GM18519 (cell line): ENCODE results near the gene RDH13.

Experiments
- ATAC-seq: cut with Tn5 transposase; IDR thresholded peaks from one replicate; pipeline ENCODE4 v1.9.1; 2021; ENCODE audit warnings: mild to moderate bottlenecking, moderate library complexity; ENCODE audit not compliant: unreplicated experiment, low FRiP score

The RDH13 gene

GRCh38 chr19:55092423-55093318 lies 29.7 kb upstream of the RDH13 start:
- ATAC-seq: no peak

DNA sequence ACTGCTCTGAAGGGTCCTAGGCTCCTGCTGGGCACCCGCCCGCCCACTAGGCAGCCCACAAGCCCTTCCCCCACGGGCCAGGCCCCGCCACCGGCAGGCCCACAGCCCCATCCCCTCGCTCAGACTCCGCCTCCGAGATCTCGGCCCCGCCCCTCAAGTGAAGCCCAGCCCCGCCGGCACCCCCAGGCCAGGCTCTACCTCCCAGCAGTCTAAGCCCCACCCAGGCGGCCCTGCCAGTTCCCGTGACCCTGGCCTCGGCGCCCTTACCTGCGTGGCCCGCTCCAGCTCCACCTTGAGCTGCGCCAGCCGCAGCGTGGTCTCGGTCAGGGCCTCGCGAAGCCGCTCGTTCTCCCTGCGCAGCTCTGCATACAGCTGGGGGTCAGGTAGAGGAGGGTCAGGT lies 29.0 kb upstream of the RDH13 start:
- no peak for ATAC-seq

GRCh38 chr19:55091126-55091910 lies 28.4 kb upstream of the RDH13 start:
- no peak for ATAC-seq

DNA sequence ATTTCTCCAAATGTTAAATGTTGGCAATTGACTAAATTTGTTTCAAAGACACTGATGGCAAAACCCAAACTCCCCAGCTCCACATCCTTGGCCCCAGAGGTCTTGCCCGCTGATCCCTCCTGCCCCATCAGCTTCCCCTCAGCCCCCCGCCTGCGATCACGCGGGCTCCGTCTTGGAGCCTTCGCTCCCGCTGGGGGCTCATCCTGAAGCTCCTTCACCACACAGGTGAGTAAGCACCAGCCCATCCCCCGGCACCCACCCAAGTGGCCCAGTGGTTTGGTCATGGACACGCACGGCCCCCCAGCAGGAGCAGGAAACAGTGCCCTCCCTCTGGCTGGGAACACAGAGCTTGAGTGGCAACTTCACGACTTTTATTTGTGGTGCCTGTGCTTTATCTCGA lies 27.6 kb upstream of the RDH13 start:
- ATAC-seq: no peak

GRCh38 chr19:55089342-55089944 lies 26.5 kb upstream of the RDH13 start:
- no peak for ATAC-seq

DNA sequence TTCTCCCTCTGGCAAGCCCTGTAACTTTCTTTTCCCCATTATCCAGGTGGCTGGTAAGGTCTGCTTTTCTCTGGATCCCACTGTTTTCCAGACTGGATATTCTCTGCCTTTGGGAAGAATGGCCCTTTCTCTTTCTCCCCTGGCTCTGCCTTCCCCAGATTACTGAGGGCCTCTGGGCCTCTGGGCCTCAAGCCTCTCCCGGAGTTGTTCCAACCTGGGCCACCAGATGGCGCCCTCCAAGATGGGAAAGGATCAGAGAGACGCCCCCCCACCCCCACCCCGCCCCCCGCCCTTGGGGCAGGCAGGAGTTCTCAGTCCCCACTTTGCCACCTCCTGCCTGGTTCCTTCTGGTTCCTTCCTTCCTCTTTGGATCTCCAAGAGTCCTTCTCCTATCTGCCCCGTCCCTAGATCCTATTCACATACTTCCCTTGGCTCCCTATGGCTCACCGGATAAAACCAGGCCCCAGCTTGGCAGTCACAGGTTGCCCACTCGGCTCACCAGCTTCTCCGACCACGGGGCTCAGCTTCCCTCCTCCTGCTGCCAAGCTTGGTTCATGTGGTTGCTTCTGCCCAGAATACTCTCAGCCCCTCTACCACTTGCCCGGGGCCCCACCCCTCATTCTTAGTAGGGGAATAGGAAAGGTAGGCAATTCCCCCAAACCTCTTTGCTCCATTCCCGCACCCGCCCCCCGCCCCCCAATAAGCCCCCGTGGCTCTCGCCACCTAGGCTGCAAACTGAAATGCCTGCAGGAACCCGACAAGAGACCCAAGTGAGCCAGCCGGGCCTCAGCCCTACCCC lies 25.8 kb upstream of the RDH13 start:
- no peak for ATAC-seq

DNA sequence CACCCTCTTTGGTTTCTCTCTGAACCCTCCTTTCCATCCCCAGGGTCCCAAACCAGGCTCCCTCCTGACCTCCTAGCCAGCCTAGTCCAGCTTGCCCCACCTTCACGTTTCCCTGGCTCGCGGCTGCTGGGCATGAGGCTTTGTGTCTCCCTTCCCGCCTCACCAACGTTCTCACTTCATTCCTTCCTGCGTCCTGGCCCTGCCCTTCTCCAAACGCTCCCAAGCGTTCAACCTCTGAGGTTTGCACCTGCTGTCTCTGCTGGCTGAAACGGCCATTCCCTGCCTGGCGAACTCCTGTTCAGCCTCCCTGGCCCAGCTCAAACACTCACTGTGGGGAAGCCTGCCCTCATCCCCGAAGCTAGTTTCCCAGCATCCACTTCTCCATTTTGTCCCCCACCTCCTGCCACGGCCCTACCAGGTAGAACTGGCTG lies 25.1 kb upstream of the RDH13 start:
- no peak for ATAC-seq

- no peak for ATAC-seq
Observed at GRCh38 chr19:55087542-55087901, 24.6 kb upstream of the RDH13 start.

DNA sequence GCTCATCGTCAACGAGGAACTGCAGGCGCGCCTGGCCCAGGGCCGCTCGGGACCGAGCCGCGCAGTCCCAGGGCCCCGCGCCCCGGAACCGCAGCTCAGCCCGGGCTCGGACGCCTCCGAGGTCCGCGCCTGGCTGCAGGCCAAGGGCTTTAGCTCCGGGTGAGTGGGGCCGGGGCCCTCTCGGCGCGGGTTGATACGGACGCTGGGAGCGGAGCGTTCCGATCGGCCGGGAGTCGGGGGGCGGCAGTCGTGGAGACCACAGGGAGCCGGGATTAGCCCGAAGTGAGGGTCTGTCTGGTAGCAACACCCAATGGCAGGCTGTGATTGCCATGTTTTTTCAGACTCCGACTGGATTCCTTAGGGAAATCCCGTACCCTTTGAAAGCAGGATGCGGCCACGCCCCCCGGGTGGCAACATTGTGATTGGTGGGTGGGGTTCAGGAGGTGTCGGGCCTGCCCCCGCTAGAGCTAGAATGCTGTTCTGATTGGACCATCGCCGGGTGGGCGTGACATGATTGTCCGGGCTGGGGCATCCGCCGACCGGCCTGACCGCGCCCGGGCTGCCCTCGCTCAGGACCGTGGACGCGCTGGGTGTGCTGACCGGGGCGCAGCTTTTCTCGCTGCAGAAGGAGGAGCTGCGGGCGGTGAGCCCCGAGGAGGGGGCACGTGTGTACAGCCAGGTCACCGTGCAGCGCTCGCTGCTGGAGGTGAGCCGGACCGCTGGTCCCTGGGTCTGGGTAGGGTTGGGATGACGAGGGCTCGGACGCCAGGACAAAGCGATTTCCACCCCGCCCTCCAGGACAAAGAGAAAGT lies 24.0 kb upstream of the RDH13 start:
- ATAC-seq: no peak

DNA sequence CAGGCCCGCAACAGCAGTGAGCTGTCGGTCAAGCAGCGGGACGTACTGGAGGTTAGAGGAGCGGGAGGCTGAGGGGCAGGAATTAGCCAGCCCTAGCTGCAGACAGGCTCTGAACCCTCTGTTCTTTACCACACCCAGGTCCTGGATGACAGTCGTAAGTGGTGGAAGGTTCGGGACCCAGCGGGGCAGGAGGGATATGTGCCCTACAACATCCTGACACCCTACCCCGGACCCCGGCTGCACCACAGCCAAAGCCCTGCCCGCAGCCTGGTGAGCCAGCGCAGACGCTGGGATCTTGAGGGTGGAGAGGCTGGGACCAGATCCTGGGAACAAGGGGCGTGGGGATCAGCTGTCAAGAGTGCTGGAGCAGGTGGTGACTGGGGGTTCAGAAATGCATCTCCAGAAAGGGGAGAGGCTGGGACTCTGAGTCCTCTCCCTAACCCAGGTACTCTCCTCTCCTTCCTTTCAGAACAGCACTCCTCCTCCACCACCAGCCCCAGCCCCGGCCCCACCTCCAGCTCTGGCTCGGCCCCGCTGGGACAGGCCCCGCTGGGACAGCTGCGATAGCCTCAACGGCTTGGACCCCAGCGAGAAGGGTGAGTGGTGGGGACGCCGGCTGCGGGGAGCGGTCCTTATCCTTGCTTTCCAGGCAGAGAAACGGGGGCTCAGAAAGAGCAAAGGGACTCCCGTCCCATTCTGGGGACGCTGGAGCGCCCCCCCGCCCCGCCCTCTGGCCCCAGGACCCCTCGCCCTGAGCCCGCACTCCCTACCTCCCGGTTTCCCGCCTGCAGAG lies 23.2 kb upstream of the RDH13 start:
- ATAC-seq: no peak

- no peak for ATAC-seq
Observed at GRCh38 chr19:55084416-55084815, 21.5 kb upstream of the RDH13 start.

GRCh38 chr19:55083004-55083850 lies 20.3 kb upstream of the RDH13 start:
- ATAC-seq: no peak

DNA sequence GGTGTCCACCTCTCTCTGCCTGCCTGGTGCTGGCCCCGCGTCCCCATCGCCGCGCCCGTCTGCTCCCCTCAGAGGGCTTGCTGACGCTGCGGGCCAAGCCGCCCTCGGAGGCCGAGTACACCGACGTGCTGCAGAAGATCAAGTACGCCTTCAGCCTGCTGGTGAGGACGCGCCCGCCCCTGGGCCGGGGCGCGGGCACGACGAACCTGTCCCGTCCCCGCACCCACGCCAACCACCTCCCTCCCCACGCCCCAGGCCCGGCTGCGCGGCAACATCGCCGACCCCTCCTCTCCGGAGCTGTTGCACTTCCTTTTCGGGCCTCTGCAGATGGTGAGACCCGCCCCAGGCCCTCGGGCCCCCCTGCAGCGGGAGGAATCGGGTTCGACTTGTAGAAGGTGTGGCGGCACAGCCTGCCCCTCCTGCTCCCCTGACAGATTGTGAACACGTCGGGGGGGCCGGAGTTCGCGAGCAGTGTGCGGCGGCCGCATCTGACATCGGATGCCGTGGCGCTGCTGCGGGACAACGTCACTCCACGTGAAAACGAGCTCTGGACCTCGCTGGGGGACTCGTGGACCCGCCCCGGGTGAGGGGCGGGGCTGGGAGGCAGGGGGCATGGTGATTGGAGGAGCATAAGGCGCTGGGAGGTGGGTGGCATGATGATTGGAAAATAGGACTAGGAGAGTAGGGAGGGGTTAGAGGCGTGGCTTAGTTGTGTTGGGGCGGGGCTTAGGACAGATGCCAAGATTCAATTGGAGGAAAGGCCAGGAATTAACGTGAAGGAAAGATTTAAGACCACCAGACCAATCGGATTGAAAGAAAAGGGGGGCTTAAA lies 19.3 kb upstream of the RDH13 start:
- ATAC-seq: no peak

- no peak for ATAC-seq
Observed at GRCh38 chr19:55081770-55082019, 18.7 kb upstream of the RDH13 start.

DNA sequence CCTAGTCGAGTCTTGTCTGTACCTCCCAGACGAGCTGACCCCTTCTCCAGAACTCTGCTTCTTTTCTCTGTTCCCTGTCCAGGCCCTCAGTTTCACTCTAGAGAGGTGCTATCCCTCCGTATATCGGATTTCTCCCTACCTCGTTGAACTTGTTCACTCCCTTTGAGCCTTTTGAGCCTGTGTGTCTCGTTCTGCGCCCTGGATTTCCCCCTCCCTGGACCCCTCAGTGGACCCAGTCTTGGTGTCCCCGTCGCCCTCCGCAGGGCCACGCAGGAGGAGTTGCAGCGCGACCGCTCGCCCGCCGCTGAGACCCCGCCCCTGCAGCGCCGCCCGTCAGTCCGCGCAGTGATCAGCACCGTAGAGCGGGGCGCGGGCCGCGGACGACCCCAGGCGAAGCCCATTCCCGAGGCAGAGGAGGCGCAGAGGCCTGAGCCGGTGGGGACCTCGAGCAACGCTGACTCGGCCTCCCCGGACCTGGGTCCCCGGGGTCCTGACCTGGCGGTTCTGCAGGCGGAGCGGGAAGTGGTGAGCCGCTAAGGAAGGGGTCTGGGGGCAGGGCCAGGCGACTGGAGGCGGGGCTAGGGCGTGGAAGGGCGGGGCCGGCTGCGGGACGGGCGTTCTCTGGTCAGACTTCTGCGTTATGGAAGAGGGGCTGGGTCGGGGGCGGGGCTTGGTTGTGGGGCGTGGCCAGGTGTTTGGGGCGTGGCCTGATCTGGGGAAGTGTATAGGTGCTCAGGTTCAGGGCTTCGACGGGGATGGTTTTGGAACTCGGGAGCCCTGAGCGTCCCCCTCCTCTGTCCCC lies 18.2 kb upstream of the RDH13 start:
- no peak for ATAC-seq

GRCh38 chr19:55080121-55080967 lies 17.4 kb upstream of the RDH13 start:
- no peak for ATAC-seq
